Activated CD8-positive, alpha-beta T cell treated with anti-CD3 and anti-CD28 coated beads, Interleukin-2, amount 10 ng/mL, durations not matched to agents 7 days and 5 days (primary cell): ENCODE results near the gene HMGB4. TPM values are rescaled to one million over a fixed set of nuclear protein-coding genes. Genes with fewer than 3 reads are reported as not detected.

Source experiments
- ATAC-seq: fragments of 150-1000 bp; cut with Tn5 transposase; one replicate; pipeline ENCODE4 v1.10.0; 2021; ENCODE audit warnings: moderate library complexity
- CTCF ChIA-PET: fragments of 350-600 bp; sonication (Branson Sonifier 250); formaldehyde crosslinking; loops from one replicate; lab custom pipeline; 2021; ENCODE audit warnings: antibody characterized with exemption; lab: Charles Lee
- POLR2A ChIA-PET: fragments of 350-600 bp; sonication (Branson Sonifier 250); formaldehyde crosslinking; loops from one replicate; lab custom pipeline; 2021; ENCODE audit warnings: antibody characterized with exemption; lab: Charles Lee
- DNase-seq: peaks from one replicate; pipeline ENCODE4 v3.0.0-alpha.2; 2020
- H3K27ac Mint-ChIP-seq: one replicate; pipeline ENCODE4 v1.8.0; 2021; ENCODE audit warnings: mild to moderate bottlenecking, mixed read lengths
- H3K27me3 Mint-ChIP-seq: one replicate; pipeline ENCODE4 v1.8.0; 2021; ENCODE audit warnings: low read depth, mixed read lengths
- H3K36me3 Mint-ChIP-seq: one replicate; pipeline ENCODE4 v1.8.0; 2021; ENCODE audit warnings: low read depth, mixed read lengths
- H3K4me1 Mint-ChIP-seq: one replicate; pipeline ENCODE4 v1.8.0; 2021; ENCODE audit warnings: low read depth, mixed read lengths
- H3K4me3 Mint-ChIP-seq: one replicate; pipeline ENCODE4 v1.8.0; 2021; ENCODE audit warnings: mild to moderate bottlenecking, mixed read lengths
- H3K9me3 Mint-ChIP-seq: one replicate; pipeline ENCODE4 v1.8.0; 2022; ENCODE audit warnings: mixed read lengths; ENCODE audit not compliant: insufficient read depth
- total RNA-seq, 2 experiments: library from RNA; stranded (reverse); gene quantifications; one replicate each; pipeline ENCODE4 v1.2.3, GENCODE V29; 2021

Gene HMGB4
- total RNA-seq, 2 experiments from 2014 or later: not detected

DNA sequence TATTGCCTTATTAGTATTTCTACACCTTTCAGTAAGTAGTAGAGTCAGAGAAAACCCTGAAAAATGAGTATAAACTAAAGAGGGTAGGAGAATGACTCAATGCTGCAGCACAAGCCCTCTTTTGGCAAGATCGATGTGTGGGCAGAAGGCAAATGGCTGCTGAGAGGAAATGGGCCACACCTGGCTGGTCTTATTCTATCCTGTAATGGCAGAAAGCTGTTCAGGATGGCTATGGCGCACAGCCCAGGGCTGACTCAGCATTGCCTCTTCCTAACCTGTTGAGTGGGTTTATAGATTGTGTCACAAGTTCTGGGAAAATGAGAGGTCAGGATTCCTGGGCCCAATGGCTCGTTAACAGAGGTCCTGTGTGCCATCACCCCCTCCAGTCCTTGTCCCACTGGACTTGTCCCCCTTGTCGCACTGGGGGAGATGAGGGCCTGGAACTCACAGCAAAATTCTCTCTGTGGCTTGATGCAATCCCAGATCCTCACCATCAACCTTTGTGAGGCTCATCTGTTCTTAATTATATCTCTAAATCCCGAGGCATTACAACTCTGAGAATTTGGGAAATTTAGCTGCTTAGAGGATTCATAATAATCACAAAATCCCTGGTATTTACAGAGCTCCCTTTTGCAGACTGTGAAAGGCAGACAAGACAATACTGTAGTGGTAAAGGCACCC is 13.2 kb downstream of the HMGB4 start:
- H3K36me3 Mint-ChIP-seq: no peaks in the 10 kb centered on the region
- H3K4me3 Mint-ChIP-seq: no peak overlapping the region
- peaks cover 4% of the 10 kb centered on the region for H3K4me1 Mint-ChIP-seq
- H3K27ac Mint-ChIP-seq: no peak overlapping the region
- ChIA-PET CTCF (no interaction called here), POLR2A (no interaction called here)
- DNase-seq: no peak
- no peak for ATAC-seq
- no peaks in the 10 kb centered on the region for H3K9me3 Mint-ChIP-seq
- H3K27me3 Mint-ChIP-seq: peaks cover 9% of the 10 kb centered on the region

DNA sequence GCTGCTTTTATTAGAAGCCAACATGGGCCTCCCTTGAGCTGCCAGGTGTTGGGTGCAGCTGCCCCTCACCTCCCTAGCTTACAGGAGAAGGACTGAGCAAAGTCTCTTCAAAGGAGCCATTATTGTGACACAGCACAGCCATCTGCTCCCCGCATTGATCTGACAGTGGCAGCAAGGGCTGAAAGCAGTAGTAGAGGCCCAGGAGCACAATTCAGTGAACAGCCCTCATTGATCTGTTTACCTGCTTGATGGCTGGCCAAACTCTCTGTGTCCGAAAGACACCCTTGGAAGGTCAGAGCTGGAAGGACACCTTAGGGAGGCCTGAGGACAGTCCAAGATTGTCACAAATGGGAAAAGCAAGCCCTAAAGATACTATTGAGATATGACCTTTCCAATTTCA is 14.5 kb downstream of the HMGB4 start:
- ChIA-PET POLR2A (no interaction called here), CTCF (no interaction called here)
- Mint-ChIP-seq H3K4me3 (no peak overlapping the region), H3K36me3 (no peaks in the 10 kb centered on the region), H3K9me3 (no peaks in the 10 kb centered on the region), H3K27ac (no peak overlapping the region), H3K27me3 (peaks cover 10% of the 10 kb centered on the region), H3K4me1 (no peaks in the 10 kb centered on the region)
- DNase-seq (no peak), ATAC-seq (no peak)

DNA sequence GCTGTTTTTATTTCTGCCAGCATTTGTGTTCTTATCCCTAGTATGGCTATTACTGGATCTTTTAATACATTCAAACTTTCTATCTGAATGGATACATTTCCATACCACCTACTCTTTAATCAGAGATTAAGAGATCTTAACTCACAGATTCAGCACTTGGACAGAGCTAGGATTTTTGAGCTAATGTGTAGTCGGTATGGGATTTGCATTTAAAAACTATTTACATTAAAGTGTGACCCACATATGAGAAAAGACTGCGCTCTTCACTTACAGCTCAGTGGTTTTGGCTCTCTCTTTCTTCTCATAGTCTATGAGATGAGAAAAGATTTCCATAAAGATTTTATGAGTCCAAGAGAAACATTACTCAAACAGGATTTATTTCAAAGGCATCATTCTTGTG is 16.4 kb downstream of the HMGB4 start:
- DNase-seq (no peak), ATAC-seq (no peak)
- Mint-ChIP-seq H3K27me3 (peaks cover 10% of the 10 kb centered on the region), H3K4me3 (no peak overlapping the region), H3K36me3 (no peaks in the 10 kb centered on the region), H3K4me1 (no peaks in the 10 kb centered on the region), H3K27ac (no peak overlapping the region), H3K9me3 (no peaks in the 10 kb centered on the region)
- CTCF ChIA-PET: no interaction called here
- POLR2A ChIA-PET: no interaction called here

DNA sequence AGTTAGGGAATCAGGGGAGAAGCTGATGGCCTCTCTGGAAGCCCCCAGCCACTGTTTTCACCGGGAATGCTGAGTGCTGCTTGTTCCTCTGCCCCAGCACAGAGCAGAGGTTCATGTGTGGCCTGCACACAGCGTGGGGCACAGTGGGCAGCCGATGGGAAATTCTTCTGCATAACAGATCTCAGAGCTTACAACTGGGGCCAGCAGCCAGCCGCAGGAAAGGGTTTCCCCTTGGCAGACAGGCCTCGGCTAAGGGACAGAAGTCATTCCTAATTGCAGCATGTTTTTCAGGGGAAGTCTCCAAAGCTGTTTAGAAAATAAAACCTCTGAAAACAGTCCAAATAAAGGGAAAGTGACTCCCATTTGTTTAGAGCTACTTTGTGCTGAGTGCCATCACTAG is 22.6 kb downstream of the HMGB4 start:
- no peaks in the 10 kb centered on the region for H3K36me3 Mint-ChIP-seq
- no peaks in the 10 kb centered on the region for H3K9me3 Mint-ChIP-seq
- ChIA-PET POLR2A (interaction anchor here (0.8 kb wide), 1 partner anchor 23 kb away, joined by 3 read pairs; no protein-coding TSS in a partner anchor), CTCF (no interaction called here)
- no peak overlapping the region for H3K4me3 Mint-ChIP-seq
- ATAC-seq (no peak), DNase-seq (no peak)
- no peak overlapping the region for H3K27ac Mint-ChIP-seq
- peaks cover 8% of the 10 kb centered on the region for H3K27me3 Mint-ChIP-seq
- no peaks in the 10 kb centered on the region for H3K4me1 Mint-ChIP-seq

DNA sequence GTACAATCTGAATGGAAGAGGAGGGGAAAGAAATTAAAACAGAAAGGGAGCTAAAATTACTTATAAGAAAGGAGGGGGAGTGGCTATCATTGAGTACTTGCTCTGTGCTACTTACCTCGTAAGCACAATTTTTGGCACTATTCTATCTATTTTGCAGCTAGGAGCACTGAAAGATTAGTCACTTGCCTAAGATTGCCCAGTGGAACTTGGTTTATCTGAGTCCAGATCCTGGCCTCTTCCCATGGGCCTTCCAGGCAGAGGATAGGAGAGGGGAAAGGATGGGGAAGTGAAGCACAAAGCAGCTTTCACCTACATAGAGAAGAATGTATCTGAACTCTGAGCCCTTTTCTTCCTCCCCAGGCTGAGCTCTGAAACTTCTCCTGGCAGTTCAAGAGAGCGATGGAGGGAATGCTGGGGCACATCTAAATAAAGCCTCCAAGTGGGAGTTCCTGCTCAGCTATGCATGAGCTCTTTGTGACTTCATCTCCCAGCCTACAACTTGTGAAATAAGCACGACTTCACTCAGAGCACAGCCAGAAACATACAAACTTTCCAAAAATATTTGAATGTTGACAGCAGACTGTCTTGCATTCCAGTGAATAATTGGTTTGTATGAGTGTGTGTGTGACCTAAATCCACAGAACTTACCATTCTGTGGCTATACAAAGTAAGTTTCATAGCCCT is 29.4 kb downstream of the HMGB4 start:
- H3K4me3 Mint-ChIP-seq: no peak overlapping the region
- H3K27me3 Mint-ChIP-seq: no peaks in the 10 kb centered on the region
- DNase-seq (no peak), ATAC-seq (no peak)
- no peaks in the 10 kb centered on the region for H3K4me1 Mint-ChIP-seq
- ChIA-PET CTCF (no interaction called here), POLR2A (no interaction called here)
- no peaks in the 10 kb centered on the region for H3K36me3 Mint-ChIP-seq
- no peaks in the 10 kb centered on the region for H3K9me3 Mint-ChIP-seq
- no peak overlapping the region for H3K27ac Mint-ChIP-seq

DNA sequence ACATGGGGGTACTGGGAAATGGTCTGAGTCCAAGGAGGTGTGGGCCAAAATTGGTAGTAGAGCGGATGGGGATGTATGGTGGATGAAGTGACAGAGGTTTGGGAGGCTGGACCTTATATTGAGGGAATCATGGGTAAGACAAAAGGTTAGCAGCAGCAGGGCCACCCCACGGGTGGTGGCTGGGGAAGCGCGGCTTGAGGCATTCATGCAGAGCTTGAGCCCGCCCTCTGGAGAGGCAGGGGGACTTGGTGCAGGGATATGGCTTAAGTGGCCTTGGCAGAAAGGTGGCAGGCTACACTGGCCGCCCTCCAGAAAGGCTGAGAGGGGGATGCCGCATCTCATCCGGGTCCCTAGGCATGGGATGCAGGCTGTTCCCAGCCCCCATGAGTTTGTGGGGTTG is 31.5 kb downstream of the HMGB4 start:
- Mint-ChIP-seq H3K4me1 (no peaks in the 10 kb centered on the region), H3K36me3 (no peaks in the 10 kb centered on the region), H3K27me3 (no peaks in the 10 kb centered on the region), H3K4me3 (no peak overlapping the region), H3K27ac (no peak overlapping the region), H3K9me3 (no peaks in the 10 kb centered on the region)
- no peak for ATAC-seq
- ChIA-PET CTCF (no interaction called here), POLR2A (no interaction called here)
- DNase-seq: no peak

DNA sequence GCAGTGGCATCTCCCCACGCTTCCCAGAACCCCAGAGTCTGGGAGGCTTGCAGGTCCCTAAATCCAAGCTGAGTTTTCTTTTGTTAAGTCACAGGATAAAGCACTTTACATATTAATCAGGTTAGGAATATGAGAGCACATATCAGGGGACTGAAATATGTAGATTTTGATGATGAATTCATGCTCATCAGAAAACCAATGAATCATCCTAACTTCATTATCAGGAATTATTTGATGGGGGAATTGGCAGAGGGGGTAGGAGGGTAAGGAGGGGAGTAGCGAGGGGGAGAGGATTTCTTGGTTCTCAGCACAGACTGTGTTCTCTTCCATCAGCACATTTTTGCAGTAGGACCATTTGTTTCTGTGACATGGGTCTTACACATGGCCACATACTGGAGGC is 32.1 kb downstream of the HMGB4 start:
- H3K27ac Mint-ChIP-seq: no peak overlapping the region
- no peaks in the 10 kb centered on the region for H3K36me3 Mint-ChIP-seq
- POLR2A ChIA-PET: no interaction called here
- ATAC-seq: no peak
- H3K4me3 Mint-ChIP-seq: no peak overlapping the region
- no peaks in the 10 kb centered on the region for H3K4me1 Mint-ChIP-seq
- H3K9me3 Mint-ChIP-seq: no peaks in the 10 kb centered on the region
- CTCF ChIA-PET: no interaction called here
- peaks cover 2% of the 10 kb centered on the region for H3K27me3 Mint-ChIP-seq
- no peak for DNase-seq

DNA sequence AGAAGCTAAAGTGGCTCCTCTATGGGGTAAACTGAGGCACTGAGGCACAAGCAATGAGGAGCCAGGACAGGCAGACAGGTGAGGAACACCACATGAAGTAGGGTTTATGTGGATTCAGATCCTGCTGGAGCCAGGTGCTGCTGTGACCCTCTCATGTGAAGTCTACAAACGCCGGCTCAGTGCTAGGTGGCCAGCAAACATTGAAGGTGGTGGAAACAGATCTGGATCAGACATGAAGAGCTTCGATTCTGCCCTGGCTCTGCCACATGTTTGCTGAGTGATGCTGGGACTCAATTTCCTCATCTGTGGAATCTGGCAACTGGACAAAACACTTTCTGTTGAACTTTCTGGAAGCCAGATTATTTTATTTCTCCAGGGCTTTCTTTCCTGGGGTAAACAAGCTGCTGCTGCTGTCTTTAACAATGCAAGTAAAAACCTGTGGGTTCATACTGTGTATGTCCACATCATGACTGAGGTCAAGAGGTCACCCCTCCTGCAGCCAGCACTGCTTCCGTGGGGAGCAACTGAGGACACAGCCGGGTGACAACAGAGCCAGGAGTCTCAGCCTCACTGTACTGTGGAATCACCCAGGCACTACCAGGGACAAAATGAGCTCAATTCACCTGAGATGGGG is 33.3 kb downstream of the HMGB4 start:
- Mint-ChIP-seq H3K4me3 (no peak overlapping the region), H3K4me1 (no peaks in the 10 kb centered on the region), H3K36me3 (no peaks in the 10 kb centered on the region), H3K27me3 (peaks cover 2% of the 10 kb centered on the region), H3K9me3 (no peaks in the 10 kb centered on the region), H3K27ac (no peak overlapping the region)
- DNase-seq (no peak), ATAC-seq (no peak)
- POLR2A ChIA-PET: no interaction called here
- CTCF ChIA-PET: no interaction called here

DNA sequence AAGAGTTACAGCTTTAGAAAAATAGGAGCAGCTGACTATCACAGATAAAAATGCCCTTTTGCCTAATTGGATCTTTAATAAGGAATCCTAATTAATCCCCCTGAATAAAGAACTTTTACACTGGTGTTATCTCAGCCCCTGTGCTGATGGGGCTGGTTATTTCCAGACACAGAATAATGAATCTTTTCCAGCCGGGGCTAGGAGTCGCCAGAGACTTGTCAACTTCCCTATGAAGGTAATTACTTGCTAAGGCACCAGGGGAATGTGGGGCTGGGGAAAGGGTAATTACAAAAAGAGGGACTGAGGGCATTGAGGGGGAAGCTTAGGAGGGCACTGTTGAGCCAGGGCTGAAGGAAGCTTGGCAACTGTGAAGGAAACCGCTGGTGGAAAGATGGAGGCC is 34.5 kb downstream of the HMGB4 start:
- DNase-seq (no peak), ATAC-seq (no peak)
- H3K27me3 Mint-ChIP-seq: peaks cover 4% of the 10 kb centered on the region
- POLR2A ChIA-PET: no interaction called here
- no peak overlapping the region for H3K4me3 Mint-ChIP-seq
- no peaks in the 10 kb centered on the region for H3K4me1 Mint-ChIP-seq
- no peaks in the 10 kb centered on the region for H3K36me3 Mint-ChIP-seq
- H3K9me3 Mint-ChIP-seq: no peaks in the 10 kb centered on the region
- CTCF ChIA-PET: no interaction called here
- no peak overlapping the region for H3K27ac Mint-ChIP-seq

DNA sequence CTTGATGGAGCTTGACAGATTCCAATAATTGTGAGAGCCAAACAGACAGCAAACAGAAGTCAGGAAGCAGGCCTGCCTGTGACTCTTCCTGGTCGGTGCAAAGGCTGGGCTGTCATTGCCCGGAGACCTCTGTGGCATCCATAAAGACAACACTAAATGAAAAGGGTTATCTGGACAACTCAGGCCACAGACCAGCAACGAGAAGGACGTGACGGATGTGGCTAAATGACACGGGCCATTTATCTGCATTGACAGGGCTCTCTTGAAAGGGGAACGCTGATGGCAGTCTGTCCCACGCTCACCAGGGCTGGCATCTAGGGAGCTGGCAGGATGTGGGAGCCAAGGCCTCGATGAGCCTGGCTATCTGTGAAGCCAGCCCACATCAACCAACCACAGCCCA is 35.0 kb downstream of the HMGB4 start:
- ATAC-seq (no peak), DNase-seq (no peak)
- Mint-ChIP-seq H3K4me1 (no peaks in the 10 kb centered on the region), H3K27me3 (peaks cover 5% of the 10 kb centered on the region), H3K4me3 (no peak overlapping the region), H3K9me3 (no peaks in the 10 kb centered on the region), H3K27ac (no peak overlapping the region), H3K36me3 (no peaks in the 10 kb centered on the region)
- ChIA-PET POLR2A (no interaction called here), CTCF (no interaction called here)

DNA sequence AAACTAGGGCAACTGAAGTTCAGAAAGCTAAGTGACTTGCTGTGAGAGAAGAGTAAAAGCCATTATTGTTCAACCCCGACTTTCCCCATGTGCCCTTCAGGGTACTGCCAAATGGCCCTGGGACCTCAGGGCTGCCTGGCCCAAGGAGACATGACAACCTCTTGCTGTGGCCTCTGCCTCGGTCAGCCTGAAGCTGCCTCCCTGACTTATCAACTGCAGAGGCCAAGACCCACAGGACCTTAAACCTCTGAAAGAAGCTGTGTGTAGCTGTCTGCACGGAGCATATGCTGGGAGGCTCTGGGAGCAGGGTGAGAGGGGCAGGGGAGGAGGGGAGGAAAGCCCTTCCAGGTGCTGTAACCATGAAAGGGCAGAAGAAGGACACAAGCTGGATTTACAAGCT is 35.9 kb downstream of the HMGB4 start:
- no peak overlapping the region for H3K4me3 Mint-ChIP-seq
- DNase-seq: no peak
- H3K27me3 Mint-ChIP-seq: peaks cover 9% of the 10 kb centered on the region
- ChIA-PET CTCF (no interaction called here), POLR2A (no interaction called here)
- no peaks in the 10 kb centered on the region for H3K4me1 Mint-ChIP-seq
- H3K9me3 Mint-ChIP-seq: no peaks in the 10 kb centered on the region
- ATAC-seq: no peak
- H3K36me3 Mint-ChIP-seq: no peaks in the 10 kb centered on the region
- H3K27ac Mint-ChIP-seq: no peak overlapping the region

DNA sequence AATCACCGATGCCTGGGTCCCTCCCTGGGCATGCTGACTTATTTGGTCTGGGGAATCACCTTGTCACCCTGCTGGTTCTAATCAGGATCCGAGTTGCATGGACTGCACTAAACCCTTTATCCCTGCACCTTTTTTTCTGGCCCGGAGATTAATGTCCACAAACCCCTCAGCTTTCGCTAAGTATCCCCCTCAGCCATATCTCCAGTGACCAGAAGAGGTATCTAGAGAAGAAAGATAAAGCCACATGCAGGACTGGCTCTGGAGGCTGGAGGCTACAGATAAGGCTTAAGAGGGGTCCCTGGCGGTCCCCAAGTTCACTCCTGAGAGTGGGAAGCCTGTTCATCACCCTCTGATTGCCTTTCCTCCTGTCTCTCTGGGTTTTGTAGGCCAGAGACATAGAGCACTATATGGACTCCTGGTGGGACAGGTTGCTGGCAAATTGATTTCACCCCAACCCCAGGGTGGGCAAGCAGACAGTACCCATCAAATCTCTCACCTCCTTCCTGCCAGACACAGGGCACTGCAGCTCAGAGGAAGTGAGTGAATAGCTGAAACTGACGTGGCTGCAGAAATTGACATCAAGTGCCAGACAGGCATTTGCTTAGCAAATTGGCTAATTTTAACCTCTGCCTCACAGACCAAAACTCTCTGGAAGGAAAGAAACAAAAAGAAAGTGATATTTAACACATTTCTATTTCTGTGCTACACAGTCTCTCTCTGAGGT is 38.8 kb downstream of the HMGB4 start:
- H3K27me3 Mint-ChIP-seq: peaks cover 9% of the 10 kb centered on the region
- no peaks in the 10 kb centered on the region for H3K9me3 Mint-ChIP-seq
- H3K36me3 Mint-ChIP-seq: no peaks in the 10 kb centered on the region
- H3K4me1 Mint-ChIP-seq: no peaks in the 10 kb centered on the region
- ATAC-seq (no peak), DNase-seq (no peak)
- no peak overlapping the region for H3K4me3 Mint-ChIP-seq
- ChIA-PET POLR2A (no interaction called here), CTCF (no interaction called here)
- H3K27ac Mint-ChIP-seq: no peak overlapping the region
